HepG2 (cell line): ENCODE data around the gene TADA3. TPM values are rescaled to one million over a fixed set of nuclear protein-coding genes. Genes with fewer than 3 reads are reported as not detected.

Experiments used
- ATAC-seq: fragments of 200-7000 bp; cut with Tn5 transposase; 3 replicates; pipeline ENCODE4 v1.9.1; 2020; ENCODE audit warnings: mild to moderate bottlenecking, moderate library complexity
- BruUV-seq: library from RNA; stranded (reverse); fragments of 400-500 nt; replicated peaks from 2 replicates; lab custom pipeline; 2021; lab: Mats Ljungman, UMichigan
- CTCF ChIA-PET: fragments of 300-600 bp; formaldehyde crosslinking; extraction: SDS; loops from one replicate; lab custom pipeline; 2021; ENCODE audit warnings: low total read pairs, inconsistent platforms, low intra/inter-chr PET ratio; lab: Yijun Ruan, JAX
- POLR2A ChIA-PET: fragments of 350-600 bp; sonication (Branson Sonifier 250); formaldehyde crosslinking; loops from one replicate; lab custom pipeline; 2020; ENCODE audit warnings: antibody characterized with exemption, inconsistent platforms; lab: Yijun Ruan, JAX
- DNase-seq: peaks from one replicate; pipeline ENCODE4 v3.0.0-alpha.2; 2015; ENCODE audit warnings: low spot score
- FAIRE-seq: peaks from 3 replicates; lab custom pipeline; 2011; peaks lifted over from hg19 to GRCh38; lab: Jason Lieb, UNC
- H2AFZ ChIP-seq: one replicate; pipeline ENCODE4 v1.6.1; 2011; ENCODE audit warnings: low read length, inconsistent platforms
- H3K27ac ChIP-seq: fragments of 300-600 bp; 3 replicates; pipeline ENCODE4 v1.8.0; 2011; ENCODE audit warnings: mixed run types, mild to moderate bottlenecking, mixed read lengths, low read length, inconsistent platforms; ENCODE audit not compliant: insufficient read depth; ENCODE audit errors: extremely low read length
- H3K27me3 ChIP-seq, 2 experiments: fragments of 200-600 bp in 1 of 2; 2 replicates in 1 of 2; 3 replicates in 1 of 2; pipeline versions ENCODE4 v1.6.0 to v1.8.0; 2011; ENCODE audit warnings: low read length in 2 of 2, mild to moderate bottlenecking in 2 of 2, moderate library complexity in 2 of 2, inconsistent platforms in 1 of 2; ENCODE audit not compliant: insufficient read depth in 2 of 2, control insufficient read depth in 1 of 2
- H3K36me3 ChIP-seq, 2 experiments: fragments of 200-600 bp in 1 of 2; replicated peaks in 1 of 2; 2 replicates in 1 of 2; 3 replicates in 1 of 2; pipeline versions ENCODE4 v1.5.1 to v1.8.0; 2011; ENCODE audit warnings: low read length in 2 of 2, inconsistent platforms in 1 of 2; ENCODE audit not compliant: insufficient read depth in 2 of 2, control insufficient read depth in 1 of 2
- H3K4me1 ChIP-seq: 2 replicates; pipeline ENCODE4 v1.5.1; 2012; ENCODE audit warnings: low read length, inconsistent platforms; ENCODE audit not compliant: insufficient read depth
- H3K4me2 ChIP-seq: 2 replicates; pipeline ENCODE4 v1.6.0; 2011; ENCODE audit warnings: low read depth, low read length, inconsistent platforms
- H3K4me3 ChIP-seq, 3 experiments: fragments of 200-600 bp in 1 of 3; sonication (generic), shearing (Covaris generic) in 1 of 3; replicated peaks in 1 of 3; 2 replicates each; pipeline ENCODE4 v1.5.1; 2011 to 2016; ENCODE audit warnings: low read length in 3 of 3, inconsistent platforms in 2 of 3, low read depth in 2 of 3, mild to moderate bottlenecking in 2 of 3, control low read depth in 1 of 3, mixed read lengths in 1 of 3; ENCODE audit not compliant: insufficient read depth in 1 of 3
- H3K79me2 ChIP-seq: one replicate; pipeline ENCODE4 v1.6.1; 2011; ENCODE audit warnings: low read length, inconsistent platforms; ENCODE audit not compliant: insufficient read depth
- H3K9ac ChIP-seq: 2 replicates; pipeline ENCODE4 v1.6.0; 2011; ENCODE audit warnings: mild to moderate bottlenecking, low read depth, low read length, inconsistent platforms; ENCODE audit not compliant: insufficient read depth
- H3K9me3 ChIP-seq: 2 replicates; pipeline ENCODE4 v1.5.1; 2012; ENCODE audit warnings: mild to moderate bottlenecking, low read length
- H4K20me1 ChIP-seq: 2 replicates; pipeline ENCODE4 v1.6.0; 2011; ENCODE audit warnings: inconsistent platforms, mild to moderate bottlenecking, low read length, moderate library complexity; ENCODE audit not compliant: insufficient read depth
- ARID4A ChIP-seq: sonication (generic); formaldehyde crosslinking; IDR thresholded peaks from 2 replicates; pipeline ENCODE4 v1.5.0; 2020; ENCODE audit warnings: mild to moderate bottlenecking, missing genetic modification reagents, borderline replicate concordance
- BCL6 ChIP-seq: IDR thresholded peaks from 2 replicates; pipeline ENCODE4 v1.6.1; 2016; ENCODE audit warnings: missing genetic modification reagents, missing compliant biosample characterization
- DNMT3B ChIP-seq: conservative IDR thresholded peaks from 2 replicates; pipeline ENCODE4 v1.6.1; 2016; ENCODE audit warnings: missing biosample characterization, control low read depth
- MED1 ChIP-seq: sonication (generic); formaldehyde crosslinking; IDR thresholded peaks from 2 replicates; pipeline ENCODE4 v1.4.0; 2020; ENCODE audit warnings: missing genetic modification reagents
- NR2F1 ChIP-seq, 2 experiments: fragments of 450-650 bp in 1 of 2; formaldehyde crosslinking in 1 of 2; IDR thresholded peaks; 2 replicates each; pipeline versions ENCODE4 v1.5.0 to v1.6.1; 2016 to 2020; ENCODE audit warnings: mild to moderate bottlenecking in 1 of 2, missing compliant biosample characterization in 1 of 2, missing genetic modification reagents in 1 of 2, moderate library complexity in 1 of 2
- TCF7L2 ChIP-seq: IDR thresholded peaks from 2 replicates; pipeline ENCODE4 v1.6.1; 2011; ENCODE audit warnings: mild to moderate bottlenecking, low read depth, low read length, moderate library complexity
- ZNF850 ChIP-seq: sonication (generic); formaldehyde crosslinking; conservative IDR thresholded peaks from 2 replicates; pipeline ENCODE4 v1.9.0; 2021; ENCODE audit warnings: mild to moderate bottlenecking, missing genetic modification reagents
- WGBS: methylation state at CpG from one replicate; pipeline ENCODE4 v1.1.6; 2017; ENCODE audit warnings: low lambda C conversion rate; 5-methylcytosine and 5-hydroxymethylcytosine counted together
- in situ Hi-C: cut with HindIII; loops from 2 replicates; pipeline ENCODE4 v1.10.0; 2017; ENCODE audit warnings: low pct_unique_long_range_greater_than_20kb; ENCODE audit not compliant: extremely low pct_ligation_motif_present
- intact Hi-C: fragments of 100-400 bp; cut with micrococcal nuclease; formaldehyde crosslinking; loops from one replicate; pipeline ENCODE4 v1.10.0; 2022; ENCODE audit not compliant: unreplicated experiment
- polyA plus RNA-seq, 8 experiments: library from polyadenylated mRNA; depleted of rRNA in 3 of 8; stranded (reverse) in 7 of 8; unstranded in 1 of 8; fragments of >200 nt; fragmentation: Illumina TruSeq in 4 of 8; extraction: Trizol in 4 of 8; gene quantifications; 2 replicates each; pipeline versions ENCODE4 v1.2.1 to v1.2.3, GENCODE V29; 2011 to 2016; ENCODE audit warnings: low read depth in 4 of 8, missing spikeins in 1 of 8, mixed read lengths in 1 of 8; ENCODE audit not compliant: insufficient read depth in 1 of 8
- total RNA-seq, 5 experiments: library from RNA; depleted of rRNA; stranded (reverse); fragments of >200 nt; fragmentation: Illumina TruSeq; extraction: Trizol; gene quantifications; 2 replicates each; pipeline ENCODE4 v1.2.3, GENCODE V29; 2016; ENCODE audit warnings: low read depth in 1 of 5
- TF ChIP-seq, protein P1 (sequence below): sonication (generic); formaldehyde crosslinking; IDR thresholded peaks from 2 replicates; pipeline ENCODE4 v1.4.0; 2020; ENCODE audit warnings: missing genetic modification reagents
- TF ChIP-seq, protein P2 (sequence below): sonication (generic); formaldehyde crosslinking; IDR thresholded peaks from 2 replicates; pipeline ENCODE4 v1.5.0; 2020; ENCODE audit warnings: mild to moderate bottlenecking, missing genetic modification reagents, moderate library complexity

The TADA3 gene
- total and polyA plus RNA-seq, 2 of the 13 experiments (the other 11 are each of a cell fraction or from before 2014, with no cell fraction given): 32.1 to 37.1 TPM

GRCh38 chr3:9732740-9733115 lies 59.5 kb downstream of the TADA3 start:
- intact Hi-C loops (no loop called here), in situ Hi-C loops (no loop called here)
- WGBS: 0% methylated on average over 2 of the region's 7 CpGs
- Histone ChIP-seq H3K27ac (peak overlapping the region; percentile 99), H2AFZ (no peak overlapping the region)
- FAIRE-seq (no peak), DNase-seq (no peak)
- no peak for TF ChIP-seq NR2F1 (CRISPR knock-in tag; IDR thresholded peaks at IDR 0.05)
- TF ChIP-seq, protein P1, sequence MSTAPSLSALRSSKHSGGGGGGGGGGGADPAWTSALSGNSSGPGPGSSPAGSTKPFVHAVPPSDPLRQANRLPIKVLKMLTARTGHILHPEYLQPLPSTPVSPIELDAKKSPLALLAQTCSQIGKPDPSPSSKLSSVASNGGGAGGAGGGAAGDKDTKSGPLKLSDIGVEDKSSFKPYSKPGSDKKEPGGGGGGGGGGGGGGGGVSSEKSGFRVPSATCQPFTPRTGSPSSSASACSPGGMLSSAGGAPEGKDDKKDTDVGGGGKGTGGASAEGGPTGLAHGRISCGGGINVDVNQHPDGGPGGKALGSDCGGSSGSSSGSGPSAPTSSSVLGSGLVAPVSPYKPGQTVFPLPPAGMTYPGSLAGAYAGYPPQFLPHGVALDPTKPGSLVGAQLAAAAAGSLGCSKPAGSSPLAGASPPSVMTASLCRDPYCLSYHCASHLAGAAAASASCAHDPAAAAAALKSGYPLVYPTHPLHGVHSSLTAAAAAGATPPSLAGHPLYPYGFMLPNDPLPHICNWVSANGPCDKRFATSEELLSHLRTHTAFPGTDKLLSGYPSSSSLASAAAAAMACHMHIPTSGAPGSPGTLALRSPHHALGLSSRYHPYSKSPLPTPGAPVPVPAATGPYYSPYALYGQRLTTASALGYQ (CRISPR knock-in tag): no peak
- TF ChIP-seq TCF7L2: no peak
- no peak for TF ChIP-seq ARID4A
- no peak for TF ChIP-seq ZNF850
- no peak for TF ChIP-seq BCL6
- TF ChIP-seq, protein P2, sequence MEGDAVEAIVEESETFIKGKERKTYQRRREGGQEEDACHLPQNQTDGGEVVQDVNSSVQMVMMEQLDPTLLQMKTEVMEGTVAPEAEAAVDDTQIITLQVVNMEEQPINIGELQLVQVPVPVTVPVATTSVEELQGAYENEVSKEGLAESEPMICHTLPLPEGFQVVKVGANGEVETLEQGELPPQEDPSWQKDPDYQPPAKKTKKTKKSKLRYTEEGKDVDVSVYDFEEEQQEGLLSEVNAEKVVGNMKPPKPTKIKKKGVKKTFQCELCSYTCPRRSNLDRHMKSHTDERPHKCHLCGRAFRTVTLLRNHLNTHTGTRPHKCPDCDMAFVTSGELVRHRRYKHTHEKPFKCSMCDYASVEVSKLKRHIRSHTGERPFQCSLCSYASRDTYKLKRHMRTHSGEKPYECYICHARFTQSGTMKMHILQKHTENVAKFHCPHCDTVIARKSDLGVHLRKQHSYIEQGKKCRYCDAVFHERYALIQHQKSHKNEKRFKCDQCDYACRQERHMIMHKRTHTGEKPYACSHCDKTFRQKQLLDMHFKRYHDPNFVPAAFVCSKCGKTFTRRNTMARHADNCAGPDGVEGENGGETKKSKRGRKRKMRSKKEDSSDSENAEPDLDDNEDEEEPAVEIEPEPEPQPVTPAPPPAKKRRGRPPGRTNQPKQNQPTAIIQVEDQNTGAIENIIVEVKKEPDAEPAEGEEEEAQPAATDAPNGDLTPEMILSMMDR (CRISPR knock-in tag): 0 out of 2 replicates have a peak, but pooled peaks have one; percentile 26
- TF ChIP-seq MED1 (CRISPR knock-in tag): no peak
- TF ChIP-seq DNMT3B (CRISPR knock-in tag): no peak
- TF ChIP-seq, all 625 proteins: peak for 1
- TSS peak; percentile 53 for BruUV-seq
- peaks cover 23% of the 10 kb centered on the region for H3K4me1 ChIP-seq
- peaks cover 24% of the 10 kb centered on the region for H3K79me2 ChIP-seq
- ChIA-PET POLR2A (interaction anchor here (1.1 to 4.3 kb wide), 3 partner anchors 17 to 60 kb away, joined by 3 to 40 read pairs (median 18); partner anchors contain the start of genes ARPC4, OGG1 and TADA3), CTCF (no interaction called here)
- peaks cover 14 to 44% of the 10 kb centered on the region in 2 experiments; a peak in 4 of 5 replicates for H3K36me3 ChIP-seq
- no peaks in the 10 kb centered on the region; a peak in 1 of 5 replicates for H3K27me3 ChIP-seq
- H3K4me3 ChIP-seq: peak overlapping the region; percentile 89 to 99 (median 96)
- H3K9ac ChIP-seq: peak overlapping the region; percentile 100
- no peaks in the 10 kb centered on the region for H3K9me3 ChIP-seq
- ATAC-seq: no peak
- peaks cover 6% of the 10 kb centered on the region for H4K20me1 ChIP-seq
- H3K4me2 ChIP-seq: peak overlapping the region; percentile 90
